Body of pancreas (tissue), 4 donors: ENCODE results near the gene NUDT22.

Experiments
- CTCF ChIP-seq, 7 experiments: fragments of 450-650 bp in 4 of 7; fragments of 200-600 bp in 3 of 7; sonication (generic) in 3 of 7; IDR thresholded peaks; one replicate each; pipeline ENCODE4 v1.5.1; 2016 to 2019; ENCODE audit warnings: antibody characterized with exemption in 7 of 7
- POLR2A ChIP-seq, 3 donors: fragments of 450-650 bp; IDR thresholded peaks; one replicate each; pipeline ENCODE4 v1.6.1; 2016; ENCODE audit warnings: antibody characterized with exemption in 3 of 3, mild to moderate bottlenecking in 2 of 3

- TF ChIP-seq POLR2A (IDR thresholded peaks at IDR 0.05) (no peak), CTCF (IDR thresholded peaks at IDR 0.05) (no peak)
These were observed 24.5 kb upstream of the NUDT22 start for GRCh38 chr11:64201543-64201942.
